ENCODE results near the gene TRMT61B. TPM values are rescaled to one million over a fixed set of nuclear protein-coding genes. Genes with fewer than 3 reads are reported as not detected.

The TRMT61B gene
- total and polyA plus RNA-seq, 4 donors: 8.1 to 15.9 (median 14.4) TPM

DNA sequence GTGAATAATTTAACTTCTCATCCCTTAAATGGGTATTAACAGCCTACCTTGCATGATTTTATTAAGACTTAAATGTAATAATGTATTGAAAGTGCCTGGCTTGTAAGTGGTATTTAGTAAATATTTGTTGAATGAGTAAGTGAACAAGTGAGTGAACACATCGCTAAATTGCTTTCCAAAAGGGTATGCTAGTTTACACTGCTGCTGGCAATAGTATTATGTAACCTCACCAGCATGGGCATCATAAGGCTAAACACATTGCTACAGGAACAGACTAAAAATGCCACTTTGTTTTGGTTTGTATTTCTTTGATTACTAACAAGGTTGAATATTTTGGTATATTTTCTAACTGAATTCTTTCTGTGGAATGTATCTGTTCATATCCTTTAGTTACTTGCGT lies 34.2 kb upstream of the TRMT61B start:
- DNase-seq (no peak), ATAC-seq (ENCODE audit: low FRiP score) (no peak)
- WGBS, 2 donors: 63% methylated on average over 2 of the region's 2 CpGs
- Histone ChIP-seq H3K36me3 (ENCODE audit: control insufficient read depth in 1 of 2, insufficient read depth in 2 of 2, low read length in 1 of 2) (peaks cover 4 to 8% of the 10 kb centered on the region in 2 donors), H3K9me3 (ENCODE audit: control insufficient read depth, low read length) (no peaks in the 10 kb centered on the region), H3K27me3 (ENCODE audit: control insufficient read depth in 1 of 2, insufficient read depth in 2 of 2, low read length in 1 of 2) (no peaks in the 10 kb centered on the region), H3K27ac (ENCODE audit: low read depth in 1 of 2, low read length in 2 of 2) (no peak overlapping the region), H3K4me3 (ENCODE audit: low read length in 2 of 2) (no peak overlapping the region), H3K4me1 (ENCODE audit: control insufficient read depth in 1 of 2, insufficient read depth in 2 of 2, low read length in 2 of 2) (no peaks in the 10 kb centered on the region)
- intact Hi-C loops (cut with DNase I): no loop called here

DNA sequence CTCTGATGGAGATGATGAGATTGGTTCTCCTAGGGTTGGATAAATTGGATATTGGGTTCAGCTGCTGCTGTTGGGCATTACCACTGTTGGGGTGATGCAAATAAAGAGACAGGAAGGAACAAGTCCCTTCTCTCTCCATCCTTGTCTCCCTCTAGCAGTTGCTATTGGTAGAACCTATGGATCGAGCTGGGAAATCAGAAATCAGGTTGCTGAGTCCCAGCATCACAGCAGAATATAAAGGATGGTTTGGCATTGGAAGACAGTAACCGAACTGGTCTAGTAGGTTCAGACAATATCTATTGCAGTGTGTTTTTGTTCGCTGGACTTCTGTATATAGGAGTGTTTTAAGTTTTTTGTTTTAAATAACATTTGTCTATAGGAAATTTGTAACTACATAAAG lies 32.5 kb upstream of the TRMT61B start:
- no peak for ATAC-seq (ENCODE audit: low FRiP score)
- peaks cover 0 to 8% of the 10 kb centered on the region in 2 donors for H3K36me3 ChIP-seq (ENCODE audit: control insufficient read depth in 1 of 2, insufficient read depth in 2 of 2, low read length in 1 of 2)
- no peak overlapping the region for H3K27ac ChIP-seq (ENCODE audit: low read depth in 1 of 2, low read length in 2 of 2)

DNA sequence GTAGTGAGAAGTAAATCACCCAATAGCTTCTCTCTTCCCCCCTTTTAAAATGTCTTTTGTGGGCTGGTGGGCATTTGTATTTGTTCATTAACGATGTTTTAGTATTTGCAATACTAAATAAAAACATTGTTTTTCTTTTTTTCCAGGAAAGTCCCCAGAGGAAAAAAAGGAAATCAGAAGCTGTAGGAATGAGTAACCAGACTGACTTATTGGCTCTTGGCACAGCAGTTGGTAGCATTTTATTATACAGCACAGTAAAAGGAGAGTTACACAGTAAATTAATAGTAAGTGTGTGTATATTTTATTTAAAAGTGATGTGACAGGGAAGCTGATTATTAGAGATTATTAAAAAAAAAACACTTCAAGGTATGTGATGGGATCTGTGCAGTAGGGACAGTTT lies 31.7 kb upstream of the TRMT61B start:
- Histone ChIP-seq H3K36me3 (ENCODE audit: control insufficient read depth in 1 of 2, insufficient read depth in 2 of 2, low read length in 1 of 2) (peaks cover 0 to 5% of the 10 kb centered on the region in 2 donors), H3K4me1 (ENCODE audit: control insufficient read depth in 1 of 2, insufficient read depth in 2 of 2, low read length in 2 of 2) (peaks cover 0 to 5% of the 10 kb centered on the region in 2 donors), H3K27ac (ENCODE audit: low read depth in 1 of 2, low read length in 2 of 2) (no peak overlapping the region), H3K4me3 (ENCODE audit: low read length in 2 of 2) (no peak overlapping the region), H3K9me3 (ENCODE audit: control insufficient read depth, low read length) (no peaks in the 10 kb centered on the region), H3K27me3 (ENCODE audit: control insufficient read depth in 1 of 2, insufficient read depth in 2 of 2, low read length in 1 of 2) (no peaks in the 10 kb centered on the region)
- ATAC-seq (ENCODE audit: low FRiP score) (no peak), DNase-seq (no peak)
- intact Hi-C loops (cut with DNase I): no loop called here
- WGBS, 2 donors: 59 to 65% methylated on average over 1 of the region's 1 CpG

More for the DNA sequence above, 32.5 kb upstream of the TRMT61B start:
- WGBS, 2 donors: 91 to 93% methylated on average over 3 of the region's 3 CpGs
- no peak overlapping the region for H3K4me3 ChIP-seq (ENCODE audit: low read length in 2 of 2)
- no peak for DNase-seq
- intact Hi-C loops (cut with DNase I): no loop called here
- no peaks in the 10 kb centered on the region for H3K27me3 ChIP-seq (ENCODE audit: control insufficient read depth in 1 of 2, insufficient read depth in 2 of 2, low read length in 1 of 2)
- peaks cover 0 to 3% of the 10 kb centered on the region in 2 donors for H3K4me1 ChIP-seq (ENCODE audit: control insufficient read depth in 1 of 2, insufficient read depth in 2 of 2, low read length in 2 of 2)
- no peaks in the 10 kb centered on the region for H3K9me3 ChIP-seq (ENCODE audit: control insufficient read depth, low read length)

DNA sequence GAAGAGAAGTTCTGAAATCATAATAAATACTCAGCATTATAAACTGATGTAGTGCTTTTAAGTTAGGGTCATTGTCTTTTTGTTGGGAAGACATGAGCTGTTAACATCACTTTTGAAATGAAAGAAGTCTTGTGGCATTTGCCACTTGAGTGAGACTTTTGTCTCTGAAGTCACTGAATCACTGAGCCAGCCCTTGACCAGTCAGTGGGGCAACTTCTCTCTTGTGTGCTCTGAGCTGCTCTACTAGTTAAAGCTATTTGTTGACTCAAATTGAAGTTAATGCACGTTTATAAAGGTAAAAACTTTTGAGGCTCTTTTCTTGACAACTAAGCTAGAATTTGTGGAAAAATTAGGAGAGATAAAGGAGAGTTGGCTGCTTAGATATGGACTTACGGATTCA lies 31.1 kb upstream of the TRMT61B start:
- peaks cover 0 to 6% of the 10 kb centered on the region in 2 donors for H3K4me1 ChIP-seq (ENCODE audit: control insufficient read depth in 1 of 2, insufficient read depth in 2 of 2, low read length in 2 of 2)
- ATAC-seq (ENCODE audit: low FRiP score) (no peak), DNase-seq (no peak)
- H3K27me3 ChIP-seq (ENCODE audit: control insufficient read depth in 1 of 2, insufficient read depth in 2 of 2, low read length in 1 of 2): no peaks in the 10 kb centered on the region
- H3K36me3 ChIP-seq (ENCODE audit: control insufficient read depth in 1 of 2, insufficient read depth in 2 of 2, low read length in 1 of 2): peaks cover 0 to 5% of the 10 kb centered on the region in 2 donors
- H3K9me3 ChIP-seq (ENCODE audit: control insufficient read depth, low read length): no peaks in the 10 kb centered on the region
- H3K4me3 ChIP-seq (ENCODE audit: low read length in 2 of 2): no peak overlapping the region
- no peak overlapping the region for H3K27ac ChIP-seq (ENCODE audit: low read depth in 1 of 2, low read length in 2 of 2)
- 62 to 68% methylated on average over 2 of the region's 2 CpGs for WGBS, 2 donors
- intact Hi-C loops (cut with DNase I): no loop called here

DNA sequence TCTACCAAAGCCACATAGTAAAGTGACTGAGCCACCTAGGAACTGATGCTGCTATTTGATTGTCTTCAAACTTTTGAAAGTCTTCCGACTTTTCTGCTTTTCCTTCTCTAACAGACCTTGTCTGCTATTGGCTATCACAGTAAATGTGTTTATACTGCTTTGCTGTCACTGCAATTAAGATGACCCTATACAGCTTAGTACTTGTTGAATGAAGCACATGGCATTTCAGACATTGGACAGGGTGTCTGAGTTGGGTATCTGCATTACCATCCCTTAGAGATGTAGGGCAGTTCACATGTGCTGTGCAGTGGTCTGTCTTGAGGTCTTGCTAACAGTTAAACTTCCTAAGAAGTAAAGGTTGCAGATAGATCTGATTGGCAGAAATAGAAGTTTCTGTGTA lies 27.9 kb upstream of the TRMT61B start:
- no peak for ATAC-seq (ENCODE audit: low FRiP score)
- intact Hi-C loops (cut with DNase I): no loop called here
- H3K4me1 ChIP-seq (ENCODE audit: control insufficient read depth in 1 of 2, insufficient read depth in 2 of 2, low read length in 2 of 2): peaks cover 0 to 6% of the 10 kb centered on the region in 2 donors

DNA sequence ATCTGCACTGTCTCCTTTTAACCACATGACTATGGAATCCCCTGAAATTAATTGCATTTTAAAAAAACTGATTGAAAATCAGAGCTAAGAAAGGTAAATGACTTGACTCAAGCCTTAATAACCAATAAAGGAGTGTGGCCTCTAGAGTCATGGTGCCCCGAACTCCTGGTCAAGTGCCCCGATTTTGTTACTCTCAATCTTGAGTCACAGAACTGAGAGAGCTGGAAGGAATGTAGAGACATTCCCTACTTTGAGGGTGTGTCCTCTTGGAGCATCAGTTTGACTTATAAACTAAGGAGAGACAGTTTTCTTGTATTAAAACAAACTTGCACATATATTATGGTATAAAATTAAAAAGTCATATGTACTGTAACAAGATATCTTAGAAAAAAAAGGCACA lies 26.8 kb upstream of the TRMT61B start:
- 70 to 73% methylated on average over 2 of the region's 2 CpGs for WGBS, 2 donors
- intact Hi-C loops (cut with DNase I): no loop called here
- H3K9me3 ChIP-seq (ENCODE audit: control insufficient read depth, low read length): no peaks in the 10 kb centered on the region
- peaks cover 0 to 6% of the 10 kb centered on the region in 2 donors for H3K4me1 ChIP-seq (ENCODE audit: control insufficient read depth in 1 of 2, insufficient read depth in 2 of 2, low read length in 2 of 2)
- H3K27me3 ChIP-seq (ENCODE audit: control insufficient read depth in 1 of 2, insufficient read depth in 2 of 2, low read length in 1 of 2): no peaks in the 10 kb centered on the region
- ATAC-seq (ENCODE audit: low FRiP score): no peak
- H3K36me3 ChIP-seq (ENCODE audit: control insufficient read depth in 1 of 2, insufficient read depth in 2 of 2, low read length in 1 of 2): no peaks in the 10 kb centered on the region
- no peak overlapping the region for H3K27ac ChIP-seq (ENCODE audit: low read depth in 1 of 2, low read length in 2 of 2)
- H3K4me3 ChIP-seq (ENCODE audit: low read length in 2 of 2): no peak overlapping the region
- DNase-seq: no peak

More for the DNA sequence above, 27.9 kb upstream of the TRMT61B start:
- H3K27ac ChIP-seq (ENCODE audit: low read depth in 1 of 2, low read length in 2 of 2): no peak overlapping the region
- H3K27me3 ChIP-seq (ENCODE audit: control insufficient read depth in 1 of 2, insufficient read depth in 2 of 2, low read length in 1 of 2): no peaks in the 10 kb centered on the region
- no peak for DNase-seq
- WGBS, 2 donors: 55 to 57% methylated on average over 1 of the region's 1 CpG
- H3K9me3 ChIP-seq (ENCODE audit: control insufficient read depth, low read length): no peaks in the 10 kb centered on the region
- H3K4me3 ChIP-seq (ENCODE audit: low read length in 2 of 2): no peak overlapping the region
- H3K36me3 ChIP-seq (ENCODE audit: control insufficient read depth in 1 of 2, insufficient read depth in 2 of 2, low read length in 1 of 2): peaks cover 0 to 5% of the 10 kb centered on the region in 2 donors

DNA sequence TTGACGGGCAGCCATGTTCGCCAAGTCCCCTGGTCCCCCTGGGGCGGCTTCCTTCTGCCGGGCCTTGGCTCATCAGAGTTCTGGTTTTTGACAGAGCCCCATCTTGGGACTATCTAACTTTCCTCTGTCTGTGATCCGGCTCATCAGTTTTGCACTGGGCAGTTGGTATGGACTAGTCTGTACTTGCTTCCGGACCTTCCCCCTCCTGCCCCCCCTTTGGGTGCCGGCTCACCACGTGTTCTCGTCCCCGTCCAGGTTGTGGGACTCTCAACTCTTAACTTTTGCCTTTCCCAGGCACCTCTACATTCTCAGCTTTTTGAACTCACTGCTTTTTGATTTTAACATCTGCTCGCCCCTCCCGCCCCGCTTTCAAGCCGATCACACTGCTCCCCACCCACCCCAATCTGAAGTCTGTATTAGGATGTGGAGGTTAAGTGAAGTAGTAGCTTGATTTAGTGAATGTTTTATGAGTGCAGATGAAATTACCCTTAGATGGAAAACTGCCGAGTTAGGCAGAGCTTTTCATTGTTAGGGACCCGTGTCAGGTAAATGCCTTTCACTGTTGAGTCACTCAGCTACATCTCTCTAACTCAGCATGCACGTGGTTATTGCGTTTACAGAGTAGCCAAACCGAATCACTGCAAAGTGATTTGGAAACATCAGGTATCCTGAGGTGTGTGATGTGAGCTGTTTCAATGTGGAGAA lies 25.2 kb upstream of the TRMT61B start:
- ATAC-seq (ENCODE audit: low FRiP score): peak; percentile 5
- peaks cover 0 to 6% of the 10 kb centered on the region in 2 donors for H3K4me1 ChIP-seq (ENCODE audit: control insufficient read depth in 1 of 2, insufficient read depth in 2 of 2, low read length in 2 of 2)
- no peaks in the 10 kb centered on the region for H3K9me3 ChIP-seq (ENCODE audit: control insufficient read depth, low read length)
- no peaks in the 10 kb centered on the region for H3K36me3 ChIP-seq (ENCODE audit: control insufficient read depth in 1 of 2, insufficient read depth in 2 of 2, low read length in 1 of 2)
- H3K27me3 ChIP-seq (ENCODE audit: control insufficient read depth in 1 of 2, insufficient read depth in 2 of 2, low read length in 1 of 2): no peaks in the 10 kb centered on the region
- peak overlapping the region in 1 of 2 donors; percentile 14 for H3K27ac ChIP-seq (ENCODE audit: low read depth in 1 of 2, low read length in 2 of 2)
- peak; percentile 53 to 78 for DNase-seq
- intact Hi-C loops (cut with DNase I): no loop called here
- peak overlapping the region; percentile 55 to 73 for H3K4me3 ChIP-seq (ENCODE audit: low read length in 2 of 2)
- WGBS, 2 donors: 1 to 2% methylated on average over 19 of the region's 19 CpGs

DNA sequence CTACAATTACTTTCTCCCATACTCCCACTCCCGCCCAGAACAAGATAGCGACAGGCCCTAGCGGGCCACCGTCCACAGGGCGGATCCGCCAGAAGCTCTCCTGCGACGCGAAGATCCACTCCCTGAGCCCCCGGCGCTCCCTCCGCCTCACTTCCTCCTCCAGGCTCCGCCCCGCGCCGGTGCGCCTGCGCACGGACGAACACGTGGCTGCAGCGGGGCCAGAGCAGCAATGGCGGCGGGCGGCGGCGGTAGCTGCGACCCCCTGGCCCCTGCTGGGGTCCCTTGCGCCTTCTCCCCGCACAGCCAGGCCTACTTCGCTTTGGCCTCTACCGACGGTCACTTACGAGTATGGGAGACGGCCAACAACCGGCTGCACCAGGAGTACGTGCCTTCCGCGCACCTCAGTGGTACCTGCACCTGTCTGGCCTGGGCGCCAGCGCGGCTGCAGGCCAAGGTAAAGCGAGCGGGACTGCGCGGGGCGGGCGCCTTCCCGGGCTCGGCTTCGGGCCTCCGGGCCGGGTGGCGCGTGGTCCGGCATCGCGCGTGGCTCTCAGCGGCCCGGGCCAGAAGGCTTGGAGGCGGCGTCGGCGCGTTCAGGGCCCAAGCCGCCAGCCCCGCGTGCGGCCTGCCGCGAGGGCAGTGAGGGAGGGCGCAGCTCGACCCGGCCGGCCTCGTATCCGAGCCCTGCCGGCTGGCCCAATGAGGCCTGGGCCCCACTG lies 24.5 kb upstream of the TRMT61B start, which contains the start of gene WDR43:
WDR43 (plus strand) TSS at position 198 of the 719 bp plus-strand sequence; CDS start at position 230, 32 bp downstream.
- Histone ChIP-seq H3K27ac (ENCODE audit: low read depth in 1 of 2, low read length in 2 of 2) (peak within 1 kb of the TSS in 1 of 2 donors; percentile 14), H3K4me3 (ENCODE audit: low read length in 2 of 2) (peak within 1 kb of the TSS; percentile 55 to 73), H3K27me3 (ENCODE audit: control insufficient read depth in 1 of 2, insufficient read depth in 2 of 2, low read length in 1 of 2) (no peaks in the 10 kb centered on the region), H3K36me3 (ENCODE audit: control insufficient read depth in 1 of 2, insufficient read depth in 2 of 2, low read length in 1 of 2) (no peaks in the 10 kb centered on the region), H3K9me3 (ENCODE audit: control insufficient read depth, low read length) (no peaks in the 10 kb centered on the region), H3K4me1 (ENCODE audit: control insufficient read depth in 1 of 2, insufficient read depth in 2 of 2, low read length in 2 of 2) (peaks cover 0 to 6% of the 10 kb centered on the region in 2 donors)
- intact Hi-C loops (cut with DNase I): no loop called here
- WGBS, 2 donors: 0% methylated on average over 53 to 79 of the region's 79 CpGs
- peak; percentile 99 for ATAC-seq (ENCODE audit: low FRiP score)
- DNase-seq: peak; percentile 99
